ENCODE data around the gene DOLPP1. TPM values are rescaled to one million over a fixed set of nuclear protein-coding genes. Genes with fewer than 3 reads are reported as not detected.

DOLPP1 gene
- total RNA-seq, 2 donors from 2014 or later: 30.1 to 30.4 TPM

DNA sequence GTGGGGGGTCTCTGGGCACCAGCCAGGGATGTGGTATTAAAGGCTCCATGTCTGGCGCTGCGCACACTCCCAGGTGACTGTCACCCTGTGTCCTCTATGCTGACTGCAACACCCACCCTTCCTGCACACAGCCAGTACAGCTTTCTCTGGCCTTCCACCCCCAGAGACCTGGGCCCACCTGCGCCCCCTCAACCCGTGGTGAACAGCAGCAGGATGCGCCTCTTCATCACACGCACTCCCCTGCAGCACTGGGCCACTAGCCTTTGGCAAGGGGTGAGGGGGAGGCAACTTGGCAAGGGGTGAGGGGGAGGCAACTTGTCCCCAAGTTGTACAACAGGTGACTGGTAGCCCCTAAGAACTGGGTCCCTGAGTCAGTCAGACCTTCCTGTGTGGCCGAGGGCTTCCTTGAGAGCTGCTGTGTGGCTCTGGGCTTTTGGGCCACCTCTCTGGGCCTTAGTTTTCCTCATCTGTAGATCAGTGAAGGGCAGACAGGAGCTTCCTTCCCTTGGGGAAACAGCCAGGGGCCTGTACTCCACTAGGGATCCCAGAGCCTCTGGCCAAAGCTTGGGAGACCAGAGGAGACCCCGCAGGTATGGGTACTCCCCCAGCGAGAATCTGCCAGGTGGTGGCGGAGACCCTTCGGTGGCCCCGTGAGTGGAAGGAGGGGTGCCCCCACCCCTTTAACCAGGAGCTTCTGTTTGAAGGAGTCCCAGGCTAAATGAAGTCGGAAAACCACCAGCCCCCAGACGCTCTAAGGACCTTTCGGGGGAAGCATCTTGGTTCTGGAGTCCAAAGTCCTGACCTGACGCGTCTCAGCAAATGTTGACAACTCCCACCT lies 25.2 kb downstream of the DOLPP1 start:
- H3K27me3 ChIP-seq (ENCODE audit: control insufficient read depth, insufficient read depth, low read length, poor library complexity, severe bottlenecking): peaks cover 8% of the 10 kb centered on the region
- no peak for DNase-seq
- no peaks in the 10 kb centered on the region for H3K4me1 ChIP-seq (ENCODE audit: control insufficient read depth, insufficient read depth, low read length)
- H3K27ac Mint-ChIP-seq: no peak overlapping the region
- no peak overlapping the region for H3K4me3 ChIP-seq (ENCODE audit: low read length)
- no peak overlapping the region for H3K4me3 Mint-ChIP-seq
- H3K36me3 Mint-ChIP-seq (ENCODE audit: low read depth): peaks cover 3% of the 10 kb centered on the region
- TF ChIP-seq, protein P1, sequence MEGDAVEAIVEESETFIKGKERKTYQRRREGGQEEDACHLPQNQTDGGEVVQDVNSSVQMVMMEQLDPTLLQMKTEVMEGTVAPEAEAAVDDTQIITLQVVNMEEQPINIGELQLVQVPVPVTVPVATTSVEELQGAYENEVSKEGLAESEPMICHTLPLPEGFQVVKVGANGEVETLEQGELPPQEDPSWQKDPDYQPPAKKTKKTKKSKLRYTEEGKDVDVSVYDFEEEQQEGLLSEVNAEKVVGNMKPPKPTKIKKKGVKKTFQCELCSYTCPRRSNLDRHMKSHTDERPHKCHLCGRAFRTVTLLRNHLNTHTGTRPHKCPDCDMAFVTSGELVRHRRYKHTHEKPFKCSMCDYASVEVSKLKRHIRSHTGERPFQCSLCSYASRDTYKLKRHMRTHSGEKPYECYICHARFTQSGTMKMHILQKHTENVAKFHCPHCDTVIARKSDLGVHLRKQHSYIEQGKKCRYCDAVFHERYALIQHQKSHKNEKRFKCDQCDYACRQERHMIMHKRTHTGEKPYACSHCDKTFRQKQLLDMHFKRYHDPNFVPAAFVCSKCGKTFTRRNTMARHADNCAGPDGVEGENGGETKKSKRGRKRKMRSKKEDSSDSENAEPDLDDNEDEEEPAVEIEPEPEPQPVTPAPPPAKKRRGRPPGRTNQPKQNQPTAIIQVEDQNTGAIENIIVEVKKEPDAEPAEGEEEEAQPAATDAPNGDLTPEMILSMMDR (conservative IDR thresholded peaks at IDR 0.05): no peak
- H3K9me3 Mint-ChIP-seq: no peaks in the 10 kb centered on the region
- no peak overlapping the region for H3K27ac ChIP-seq (ENCODE audit: low read depth, low read length)
- peaks cover 2% of the 10 kb centered on the region for H3K4me1 Mint-ChIP-seq
- H3K36me3 ChIP-seq (ENCODE audit: control insufficient read depth, insufficient read depth, low read length): no peaks in the 10 kb centered on the region
- H3K27me3 Mint-ChIP-seq (ENCODE audit: insufficient read depth): peaks cover 32% of the 10 kb centered on the region
- no peaks in the 10 kb centered on the region for H3K9me3 ChIP-seq (ENCODE audit: control insufficient read depth, low read length)
- 92 to 94% methylated on average over 5 to 17 of the region's 17 CpGs for WGBS, 2 experiments (ENCODE audit: insufficient coverage in 1 of 2, insufficient read length in 1 of 2)
- no peak overlapping the region for H3K9ac ChIP-seq (ENCODE audit: extremely low read depth, low read length, poor library complexity, severe bottlenecking)

DNA sequence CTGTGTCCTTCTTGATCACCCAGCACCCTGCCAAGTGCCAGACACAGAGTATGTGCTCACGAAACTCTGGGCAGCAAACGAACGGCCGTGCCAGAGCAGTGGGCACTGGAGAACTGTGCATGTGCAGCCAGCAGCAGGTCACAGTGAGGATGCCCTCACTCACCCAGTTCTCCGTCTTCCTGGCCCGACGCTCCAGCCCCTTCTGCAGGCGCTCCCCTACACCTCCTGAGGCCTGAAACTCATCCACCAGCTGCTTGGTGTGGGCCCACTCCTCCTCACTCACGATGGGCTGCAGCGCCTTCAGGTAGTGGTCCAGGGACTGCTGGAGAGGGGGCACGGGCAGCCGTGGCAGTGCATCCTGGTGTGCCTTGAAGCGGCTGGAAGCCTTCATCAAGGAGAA lies 26.7 kb downstream of the DOLPP1 start:
- no peak overlapping the region for H3K4me3 ChIP-seq (ENCODE audit: low read length)
- Mint-ChIP-seq H3K4me3 (no peak overlapping the region), H3K36me3 (ENCODE audit: low read depth) (peaks cover 3% of the 10 kb centered on the region), H3K4me1 (peaks cover 7% of the 10 kb centered on the region), H3K9me3 (no peaks in the 10 kb centered on the region), H3K27me3 (ENCODE audit: insufficient read depth) (peaks cover 26% of the 10 kb centered on the region), H3K27ac (no peak overlapping the region)
- H3K9ac ChIP-seq (ENCODE audit: extremely low read depth, low read length, poor library complexity, severe bottlenecking): no peak overlapping the region
- TF ChIP-seq, protein P1 (conservative IDR thresholded peaks at IDR 0.05): no peak
- no peaks in the 10 kb centered on the region for H3K9me3 ChIP-seq (ENCODE audit: control insufficient read depth, low read length)
- no peaks in the 10 kb centered on the region for H3K4me1 ChIP-seq (ENCODE audit: control insufficient read depth, insufficient read depth, low read length)
- H3K36me3 ChIP-seq (ENCODE audit: control insufficient read depth, insufficient read depth, low read length): no peaks in the 10 kb centered on the region
- no peak for DNase-seq
- no peak overlapping the region for H3K27ac ChIP-seq (ENCODE audit: low read depth, low read length)
- WGBS, 2 experiments (ENCODE audit: insufficient coverage in 1 of 2, insufficient read length in 1 of 2): 90 to 94% methylated on average over 13 of the region's 13 CpGs
- H3K27me3 ChIP-seq (ENCODE audit: control insufficient read depth, insufficient read depth, low read length, poor library complexity, severe bottlenecking): peaks cover 8% of the 10 kb centered on the region

DNA sequence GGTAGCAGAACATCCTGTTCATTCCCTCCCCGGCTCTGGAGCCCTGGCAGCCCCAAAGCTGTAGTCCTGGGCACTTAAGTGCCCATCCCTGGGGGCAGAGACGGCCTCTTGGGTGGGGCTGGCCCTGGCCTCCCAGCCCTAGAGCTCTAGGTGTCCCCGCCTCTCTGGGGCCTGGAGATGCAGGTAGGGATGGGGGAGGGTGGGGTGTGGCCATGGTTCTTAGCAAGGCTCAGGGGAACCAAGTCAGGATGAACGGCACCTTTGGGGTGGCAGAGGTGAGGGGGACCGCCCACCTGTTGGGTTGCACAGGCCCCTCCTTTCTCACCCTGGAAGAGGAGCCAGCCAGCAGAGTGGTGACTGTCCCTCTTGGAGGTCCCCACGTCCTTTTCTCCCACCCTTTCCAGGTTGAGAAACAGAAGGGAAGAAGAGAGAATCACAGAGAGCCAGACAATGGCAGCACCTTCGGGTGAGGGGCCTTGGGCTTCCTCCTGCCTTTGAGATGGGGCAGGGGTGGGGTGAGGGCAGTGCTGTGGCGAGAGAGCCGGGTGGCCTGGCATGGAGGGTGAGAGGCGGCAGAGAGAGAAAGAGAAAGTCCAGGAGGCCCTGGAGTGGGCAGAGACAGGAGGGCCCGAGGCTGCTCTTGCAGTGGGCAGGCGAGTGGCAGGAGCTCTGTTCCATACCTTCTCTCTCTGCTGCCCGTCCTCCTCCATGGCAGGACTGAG lies 27.3 kb downstream of the DOLPP1 start:
- H3K27ac ChIP-seq (ENCODE audit: low read depth, low read length): no peak overlapping the region
- no peaks in the 10 kb centered on the region for H3K9me3 Mint-ChIP-seq
- no peak overlapping the region for H3K4me3 Mint-ChIP-seq

More for the DNA sequence above, 27.3 kb downstream of the DOLPP1 start:
- TF ChIP-seq, protein P1 (conservative IDR thresholded peaks at IDR 0.05): no peak
- H3K4me3 ChIP-seq (ENCODE audit: low read length): no peak overlapping the region
- no peak overlapping the region for H3K27ac Mint-ChIP-seq
- WGBS, 2 experiments (ENCODE audit: insufficient coverage in 1 of 2, insufficient read length in 1 of 2): 90 to 96% methylated on average over 4 to 13 of the region's 13 CpGs
- no peaks in the 10 kb centered on the region for H3K9me3 ChIP-seq (ENCODE audit: control insufficient read depth, low read length)
- H3K4me1 ChIP-seq (ENCODE audit: control insufficient read depth, insufficient read depth, low read length): no peaks in the 10 kb centered on the region
- H3K36me3 Mint-ChIP-seq (ENCODE audit: low read depth): peaks cover 3% of the 10 kb centered on the region
- no peaks in the 10 kb centered on the region for H3K36me3 ChIP-seq (ENCODE audit: control insufficient read depth, insufficient read depth, low read length)
- H3K27me3 Mint-ChIP-seq (ENCODE audit: insufficient read depth): peaks cover 26% of the 10 kb centered on the region
- H3K27me3 ChIP-seq (ENCODE audit: control insufficient read depth, insufficient read depth, low read length, poor library complexity, severe bottlenecking): peaks cover 8% of the 10 kb centered on the region
- DNase-seq: no peak
- H3K9ac ChIP-seq (ENCODE audit: extremely low read depth, low read length, poor library complexity, severe bottlenecking): no peak overlapping the region
- H3K4me1 Mint-ChIP-seq: peaks cover 7% of the 10 kb centered on the region
